ENCODE results near the gene FAH.
"Not testable (repeated sequence)": the region's sequence is repeated elsewhere in the genome, so short reads cannot be mapped to it uniquely, and the experiment has no call there.

GRCh38 chr15:80155378-80156175 lies 2.8 kb downstream of the FAH start:
- TF ChIP-seq POLR2A, CTCF (IDR thresholded peaks at IDR 0.05): not testable (repeated sequence)

All from heart left ventricle (tissue), 13 donors.